ENCODE data around the gene AAK1.
"Not testable (repeated sequence)": the region's sequence is repeated elsewhere in the genome, so short reads cannot be mapped to it uniquely, and the experiment has no call there.

AAK1 gene

GRCh38 chr2:69477627-69478026 lies 165.9 kb downstream of the AAK1 start:
- DNase-seq, result no peak

DNA sequence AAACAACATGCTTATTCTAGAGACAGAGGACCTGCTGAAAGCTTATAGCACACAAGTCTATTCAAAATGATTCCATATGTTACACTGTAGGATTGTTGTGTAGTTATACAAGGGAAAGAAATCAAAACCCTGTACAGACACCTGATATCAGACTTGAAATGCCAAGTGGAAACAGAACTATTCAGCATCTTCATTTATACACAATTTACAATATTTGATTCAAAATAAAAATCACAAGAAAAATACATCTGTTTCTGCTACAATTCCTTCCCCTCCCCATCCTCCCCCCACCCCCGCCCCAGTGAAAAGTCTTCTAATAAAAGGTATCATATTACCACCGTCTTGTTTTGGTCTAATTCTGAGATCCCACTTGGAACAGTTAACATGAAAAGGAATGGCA lies 168.9 kb downstream of the AAK1 start:
- no peak for DNase-seq

DNA sequence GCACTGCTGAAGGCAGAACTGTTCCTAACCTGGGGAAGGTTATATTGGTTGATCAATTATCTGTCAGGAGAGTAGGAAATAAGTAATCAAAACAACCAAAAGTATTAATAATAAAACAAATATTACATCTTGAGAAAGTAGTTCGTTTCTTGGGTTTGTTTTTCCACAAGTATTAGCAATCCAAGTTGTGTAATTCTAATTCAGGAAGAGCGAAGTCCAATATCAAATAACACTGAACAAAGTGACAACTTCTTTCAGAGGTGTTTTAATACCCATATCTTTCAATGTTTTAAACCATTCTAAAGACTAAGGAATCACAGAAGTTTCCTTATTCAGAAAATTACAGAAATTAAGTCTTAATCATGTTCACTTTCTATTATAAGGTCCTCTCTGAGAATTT lies 171.7 kb downstream of the AAK1 start:
- no peak for DNase-seq

DNA sequence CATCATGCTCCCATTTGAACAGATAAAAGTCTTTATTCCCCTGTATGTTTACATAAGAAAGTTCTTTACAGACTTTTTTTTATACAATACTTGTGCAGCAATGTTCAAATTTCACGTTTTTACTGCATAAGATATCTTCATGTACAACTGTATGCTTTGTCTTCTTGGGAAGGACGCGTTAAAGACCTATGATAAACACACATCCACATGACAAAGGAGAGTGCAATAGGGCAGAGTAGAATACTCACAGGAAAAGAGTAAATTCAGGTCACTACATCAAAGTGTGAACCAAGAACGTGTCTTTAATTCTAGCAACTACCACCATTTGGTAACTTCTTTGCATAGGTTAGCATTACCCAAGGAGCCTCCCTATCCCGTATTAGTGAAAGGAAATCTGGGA lies 172.6 kb downstream of the AAK1 start:
- DNase-seq, result no peak

DNA sequence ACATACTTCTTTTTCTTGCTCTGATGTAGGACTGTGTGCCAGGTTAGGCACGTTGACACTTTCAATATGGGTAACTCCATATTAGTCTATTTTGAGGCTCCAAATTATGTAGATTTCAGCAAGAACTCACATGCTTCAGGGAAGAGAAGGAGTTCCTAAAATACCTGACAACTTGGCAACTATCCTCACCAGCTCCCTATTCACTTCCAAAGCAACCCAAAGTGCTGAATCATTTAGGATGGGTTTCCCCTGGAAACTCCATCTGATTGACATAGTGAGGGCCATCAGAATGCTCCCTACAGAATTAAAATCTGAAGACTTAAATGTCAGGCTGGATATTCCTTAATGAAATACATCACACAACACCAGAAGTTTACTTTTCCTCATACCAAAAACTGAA lies 173.8 kb downstream of the AAK1 start:
- no peak for DNase-seq

- DNase-seq, result no peak
Measured at GRCh38 chr2:69469375-69469774, 174.2 kb downstream of the AAK1 start.

GRCh38 chr2:69466728-69467127 lies 176.8 kb downstream of the AAK1 start:
- DNase-seq, result no peak

DNA sequence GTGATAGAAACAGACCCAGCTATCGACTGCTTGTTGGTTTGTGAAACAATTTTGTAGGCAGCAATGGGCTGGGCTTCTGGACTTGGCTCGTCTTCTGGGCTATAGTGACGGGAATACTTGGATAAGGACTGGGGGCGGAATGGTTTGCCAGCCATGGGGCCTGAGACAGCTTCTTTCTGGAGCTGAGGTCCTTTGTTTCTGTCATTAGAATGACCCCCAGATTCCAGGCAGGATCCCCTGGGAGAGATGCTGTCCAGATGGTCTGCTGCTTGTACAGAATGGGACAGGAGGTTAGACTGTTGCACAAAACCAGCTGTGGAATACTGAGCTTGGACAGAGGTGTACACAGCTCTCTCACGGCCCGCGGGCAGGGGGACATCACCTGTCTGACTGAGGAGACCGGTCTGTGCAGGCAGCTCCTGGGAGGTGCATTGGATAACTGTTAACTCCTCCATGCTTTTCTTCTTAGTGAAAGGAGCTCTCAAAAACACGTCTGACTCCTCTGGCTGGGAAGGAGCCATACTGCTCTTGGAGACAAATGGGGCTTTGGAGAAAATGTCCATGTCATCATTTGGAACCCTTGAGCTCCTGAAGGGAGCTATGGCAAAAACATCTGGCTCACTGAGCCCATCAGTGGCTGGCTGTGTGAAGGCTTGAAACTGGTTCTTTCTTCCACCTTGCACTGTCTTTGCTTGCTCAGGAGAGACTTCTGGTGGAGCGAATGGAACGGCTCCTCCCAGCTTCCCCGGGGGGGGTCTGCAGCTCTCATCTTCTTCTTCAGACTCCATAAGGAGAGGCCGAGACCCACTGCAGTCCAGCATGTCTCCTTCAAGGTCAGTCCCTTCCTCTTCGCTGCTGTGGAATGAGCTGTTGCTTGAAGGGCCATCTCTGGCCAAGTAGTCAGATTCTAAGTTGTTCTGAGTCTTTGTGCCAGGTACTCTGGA lies 177.8 kb downstream of the AAK1 start:
- no peak for DNase-seq

GRCh38 chr2:69464575-69464974 lies 179.0 kb downstream of the AAK1 start:
- no peak for DNase-seq

- DNase-seq, result no peak
Measured at GRCh38 chr2:69462780-69463179, 180.8 kb downstream of the AAK1 start.

DNA sequence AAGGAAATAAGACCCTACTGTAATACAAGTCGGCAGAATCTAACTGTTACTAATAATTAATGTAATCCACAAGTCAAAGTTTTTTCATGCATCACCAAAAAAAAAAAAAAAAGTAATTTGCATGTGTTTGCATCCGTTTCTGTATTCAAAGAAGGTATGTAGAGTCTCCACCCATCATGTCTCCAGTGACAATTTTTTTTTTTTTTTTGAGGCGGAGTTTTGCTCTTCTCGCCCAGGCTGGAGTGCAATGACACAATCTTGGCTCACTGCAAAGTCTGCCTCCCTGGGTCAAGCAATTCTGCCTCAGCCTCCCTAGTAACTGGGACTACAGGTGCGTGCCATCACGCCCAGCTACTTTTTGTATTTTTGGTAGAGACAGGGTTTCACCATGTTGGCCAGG lies 182.1 kb downstream of the AAK1 start:
- DNase-seq, result no peak

- no peak for DNase-seq
Measured at GRCh38 chr2:69459936-69460335, 183.6 kb downstream of the AAK1 start.

- DNase-seq, result no peak
Measured at GRCh38 chr2:69456950-69457445, 186.5 kb downstream of the AAK1 start.

GRCh38 chr2:69456154-69456553 lies 187.4 kb downstream of the AAK1 start:
- no peak for DNase-seq

DNA sequence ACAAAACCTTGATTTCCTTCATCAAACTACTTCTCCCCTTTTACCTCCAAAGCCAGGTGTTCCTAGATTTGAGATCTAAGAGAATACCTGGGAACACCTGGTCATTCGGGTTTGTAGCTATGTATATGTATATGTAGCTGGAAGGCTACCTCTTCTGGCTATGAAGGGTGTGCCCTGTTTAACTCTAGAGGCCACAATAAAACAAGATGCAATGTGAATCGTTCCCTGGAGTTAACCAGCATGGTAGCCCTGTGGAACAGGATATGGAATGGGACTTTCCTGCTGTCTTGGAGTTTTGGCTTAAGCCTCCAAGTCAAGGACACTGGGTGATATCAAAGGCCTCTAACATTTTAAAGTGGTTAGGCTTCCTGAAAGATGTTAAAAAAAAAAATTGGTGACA lies 188.6 kb downstream of the AAK1 start:
- no peak for DNase-seq

GRCh38 chr2:69453475-69454129 lies 189.9 kb downstream of the AAK1 start:
- DNase-seq, result no peak

GRCh38 chr2:69452687-69453086 lies 190.9 kb downstream of the AAK1 start:
- no peak for DNase-seq

DNA sequence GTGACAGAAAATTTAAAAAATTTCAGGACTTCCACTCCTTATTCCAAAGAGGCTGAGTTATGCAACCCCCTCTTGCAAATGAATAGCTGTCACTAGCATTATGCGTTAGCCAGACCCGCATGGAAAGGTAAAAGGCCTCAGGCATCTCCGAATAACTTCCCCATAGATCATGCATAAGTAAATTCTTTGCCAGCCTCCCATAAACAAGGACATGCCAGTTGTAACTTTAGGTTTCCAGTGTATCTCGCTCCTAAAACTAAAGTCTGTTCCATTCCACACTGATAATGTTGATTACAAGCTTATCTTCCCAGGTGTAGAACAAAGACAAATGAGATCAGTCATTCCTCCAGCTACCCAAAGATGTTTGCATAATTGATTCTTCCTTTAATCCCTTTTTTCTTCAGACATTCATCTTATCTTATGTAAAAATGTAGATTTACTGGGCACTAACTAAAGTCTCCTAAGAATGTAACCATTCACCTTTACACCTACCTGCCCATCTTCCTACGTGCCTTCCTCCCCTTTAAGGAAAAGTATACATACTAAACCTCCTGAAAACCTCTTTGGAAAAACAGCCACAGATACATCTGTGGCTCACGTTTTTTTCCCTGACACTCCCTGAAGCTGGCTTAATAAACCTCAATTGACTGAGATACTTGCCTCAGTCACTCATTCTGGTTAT lies 192.7 kb downstream of the AAK1 start:
- DNase-seq, result no peak

DNA sequence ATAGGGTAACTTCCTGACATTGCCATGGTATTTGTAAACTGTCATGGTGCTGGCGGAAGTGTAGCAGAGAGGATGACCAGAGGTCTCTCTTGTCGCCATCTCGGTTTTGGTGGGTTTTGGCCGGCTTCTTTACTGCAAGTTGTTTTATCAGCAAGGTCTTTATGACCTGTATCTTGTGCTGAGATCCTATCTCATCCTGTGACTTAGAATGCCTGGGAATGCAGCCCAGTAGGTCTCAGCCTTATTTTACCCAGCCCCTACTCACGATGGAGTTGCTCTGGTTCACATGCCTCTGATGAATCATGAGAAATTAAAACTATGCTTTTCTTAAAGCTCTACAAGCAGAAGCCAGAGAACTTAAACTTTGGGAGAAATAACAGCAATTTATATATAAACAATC lies 193.6 kb downstream of the AAK1 start:
- DNase-seq, result no peak

DNA sequence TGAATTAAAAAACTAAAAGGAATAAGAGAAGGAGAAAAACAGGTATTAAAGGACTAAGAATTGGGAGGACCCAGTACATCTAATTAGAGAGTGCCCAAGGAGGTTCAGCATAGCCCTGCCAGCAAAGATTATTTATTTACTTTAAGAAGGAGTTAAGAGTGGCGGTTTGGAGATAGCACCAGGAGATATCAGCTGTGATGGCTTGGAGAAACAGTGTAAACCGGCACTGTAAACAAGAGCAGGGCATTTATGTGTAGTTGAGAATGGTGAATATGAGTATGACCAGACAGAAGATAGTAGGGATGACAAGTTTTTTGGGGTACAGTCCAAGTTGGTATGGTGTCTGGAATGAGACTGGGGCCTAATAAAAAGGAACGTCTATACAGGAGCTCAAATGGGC lies 199.9 kb downstream of the AAK1 start:
- DNase-seq, result not testable (repeated sequence)

- DNase-seq, result not testable (repeated sequence)
Measured at GRCh38 chr2:69439499-69439898, 204.0 kb downstream of the AAK1 start.

DNA sequence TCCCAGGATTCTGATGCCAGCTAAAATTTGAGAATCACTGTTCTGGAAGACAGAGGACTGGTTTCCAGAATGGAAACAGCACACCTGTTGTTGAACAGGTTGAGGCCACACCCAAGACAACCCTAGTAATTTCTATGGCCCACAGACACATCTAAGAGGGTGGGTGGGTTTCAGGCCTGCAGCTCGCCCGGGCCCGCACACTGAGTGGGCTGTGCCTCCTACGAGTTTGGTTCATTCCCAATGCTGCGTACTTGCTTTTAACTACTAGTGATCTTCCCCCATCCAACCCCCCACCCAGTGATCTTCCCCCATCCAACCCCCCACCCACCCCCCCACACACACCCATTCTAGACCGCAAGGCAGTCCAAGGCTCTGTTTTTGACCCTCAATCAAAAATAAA lies 205.0 kb downstream of the AAK1 start:
- no peak for DNase-seq

DNA sequence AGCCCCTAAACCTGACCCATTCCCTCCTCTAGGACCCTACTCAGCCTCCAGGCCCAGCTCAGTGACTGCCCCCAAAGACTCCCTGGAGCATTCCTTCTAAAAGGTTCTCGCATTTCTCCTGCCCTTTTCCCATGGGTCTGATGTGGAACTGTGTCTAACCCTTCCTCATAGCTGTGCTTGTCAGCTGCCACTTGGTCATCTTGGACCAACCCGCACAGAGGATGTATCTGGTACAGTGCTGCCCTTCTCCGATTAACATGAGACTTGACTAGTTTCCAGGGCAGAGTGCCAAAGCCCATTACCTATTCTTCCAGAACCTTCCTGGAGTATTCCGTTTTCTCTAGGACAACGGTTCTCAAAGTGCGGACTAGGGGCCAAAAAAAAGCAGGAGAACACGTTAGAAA lies 205.8 kb downstream of the AAK1 start:
- peak; percentile 27 for DNase-seq
